Cardiac fibroblast (primary cell): ENCODE results near the gene NCS1.

ENCODE experiments used
- DNase-seq, 2 donors: peaks; one replicate each; pipeline versions ENCODE4 v3.0.0 to v3.0.0-alpha.2; 2010; ENCODE audit warnings: low read depth in 2 of 2
- H3K4me3 ChIP-seq, 2 donors: replicated peaks in 1 of 2; 1 replicate in 1 of 2; 2 replicates in 1 of 2; pipeline ENCODE4 v1.5.1; 2011; ENCODE audit warnings: low read depth in 2 of 2, low read length in 2 of 2, mild to moderate bottlenecking in 2 of 2, moderate library complexity in 1 of 2
- CTCF ChIP-seq: IDR thresholded peaks from one replicate; pipeline ENCODE4 v1.5.1; 2011; ENCODE audit warnings: low read depth, mild to moderate bottlenecking, low read length, inconsistent platforms

The NCS1 gene

GRCh38 chr9:130139251-130139650 lies 33.0 kb upstream of the NCS1 start:
- TF ChIP-seq CTCF, result no peak
- no peak for DNase-seq
- no peak overlapping the region for H3K4me3 ChIP-seq

- H3K4me3 ChIP-seq, result no peak overlapping the region
- DNase-seq, result no peak
- TF ChIP-seq CTCF, result no peak
These were observed 31.5 kb upstream of the NCS1 start for GRCh38 chr9:130140706-130141105.

- H3K4me3 ChIP-seq, result no peak overlapping the region
- TF ChIP-seq CTCF, result no peak
- no peak for DNase-seq
These were observed 30.1 kb upstream of the NCS1 start for GRCh38 chr9:130142056-130142455.

- DNase-seq, result no peak
- H3K4me3 ChIP-seq, result no peak overlapping the region
- TF ChIP-seq CTCF, result no peak
These were observed 29.6 kb upstream of the NCS1 start for GRCh38 chr9:130142641-130143040.

GRCh38 chr9:130143279-130143893 lies 28.8 kb upstream of the NCS1 start:
- no peak for DNase-seq
- H3K4me3 ChIP-seq, result no peak overlapping the region
- no peak for TF ChIP-seq CTCF

GRCh38 chr9:130143958-130144366 lies 28.2 kb upstream of the NCS1 start:
- H3K4me3 ChIP-seq, result no peak overlapping the region
- DNase-seq, result peak; percentile 44 to 65
- TF ChIP-seq CTCF, result no peak

- H3K4me3 ChIP-seq, result no peak overlapping the region
- DNase-seq, result no peak
- no peak for TF ChIP-seq CTCF
These were observed 27.5 kb upstream of the NCS1 start for GRCh38 chr9:130144703-130145102.
